Skeletal muscle tissue (tissue), 4 donors: ENCODE results near the gene DIS3L2. TPM values are rescaled to one million over a fixed set of nuclear protein-coding genes. Genes with fewer than 3 reads are reported as not detected.

Source experiments
- H3K27ac ChIP-seq: one replicate; pipeline ENCODE4 v1.7.0; 2013; ENCODE audit warnings: mild to moderate bottlenecking, low read depth, low read length, inconsistent platforms
- H3K27me3 ChIP-seq, 3 donors: one replicate each; pipeline ENCODE4 v1.7.0; 2013; ENCODE audit warnings: low read length in 3 of 3; ENCODE audit not compliant: control insufficient read depth in 3 of 3, insufficient read depth in 3 of 3
- H3K36me3 ChIP-seq, 3 donors: one replicate each; pipeline ENCODE4 v1.7.0; 2013; ENCODE audit warnings: low read length in 3 of 3; ENCODE audit not compliant: control insufficient read depth in 3 of 3, insufficient read depth in 3 of 3
- H3K4me1 ChIP-seq, 3 donors: one replicate each; pipeline ENCODE4 v1.7.0; 2013; ENCODE audit warnings: low read length in 3 of 3, mild to moderate bottlenecking in 3 of 3; ENCODE audit not compliant: control insufficient read depth in 3 of 3, insufficient read depth in 3 of 3
- H3K4me3 ChIP-seq, 3 donors: one replicate each; pipeline ENCODE4 v1.7.0; 2013; ENCODE audit warnings: low read length in 3 of 3
- H3K9ac ChIP-seq, 3 donors: one replicate each; pipeline ENCODE4 v1.7.0; 2013; ENCODE audit warnings: low read length in 3 of 3, mild to moderate bottlenecking in 3 of 3, moderate library complexity in 2 of 3, low read depth in 1 of 3
- H3K9me3 ChIP-seq, 3 donors: one replicate each; pipeline ENCODE4 v1.7.0; 2013; ENCODE audit warnings: low read length in 3 of 3; ENCODE audit not compliant: control insufficient read depth in 3 of 3
- total RNA-seq: library from RNA; depleted of rRNA; stranded (reverse); fragments of >200 nt; gene quantifications from one replicate; pipeline ENCODE4 v1.2.3, GENCODE V29; 2014
- donor health status: Osteomylitis.

DIS3L2 gene
- total RNA-seq, 1 donor from 2014 or later, result 24.0 TPM

- H3K4me3 ChIP-seq, result no peak overlapping the region
- peaks cover 0 to 8% (median 3%) of the 10 kb centered on the region in 3 donors for H3K4me1 ChIP-seq
- H3K27me3 ChIP-seq, result no peaks in the 10 kb centered on the region
- no peak overlapping the region for H3K9ac ChIP-seq
- peaks cover 10 to 11% (median 11%) of the 10 kb centered on the region in 3 donors for H3K36me3 ChIP-seq
- no peaks in the 10 kb centered on the region for H3K9me3 ChIP-seq
- no peak overlapping the region for H3K27ac ChIP-seq
Observed at GRCh38 chr2:232237464-232237863, 276.0 kb downstream of the DIS3L2 start.

- H3K27me3 ChIP-seq, result no peaks in the 10 kb centered on the region
Observed at GRCh38 chr2:232238108-232238507, 276.6 kb downstream of the DIS3L2 start.

GRCh38 chr2:232238596-232238995 is 277.1 kb downstream of the DIS3L2 start:
- H3K9me3 ChIP-seq, result no peaks in the 10 kb centered on the region
- no peak overlapping the region for H3K4me3 ChIP-seq
- H3K36me3 ChIP-seq, result peaks cover 10 to 11% (median 11%) of the 10 kb centered on the region in 3 donors

More at GRCh38 chr2:232238108-232238507, 276.6 kb downstream of the DIS3L2 start:
- Histone ChIP-seq H3K36me3 (peaks cover 10 to 11% (median 11%) of the 10 kb centered on the region in 3 donors), H3K4me3 (no peak overlapping the region), H3K9me3 (no peaks in the 10 kb centered on the region), H3K27ac (no peak overlapping the region), H3K9ac (no peak overlapping the region), H3K4me1 (peaks cover 0 to 8% (median 3%) of the 10 kb centered on the region in 3 donors)

GRCh38 chr2:232239951-232240681 is 278.6 kb downstream of the DIS3L2 start:
- no peak overlapping the region for H3K9ac ChIP-seq
- peaks cover 0 to 8% (median 3%) of the 10 kb centered on the region in 3 donors for H3K4me1 ChIP-seq

More at GRCh38 chr2:232238596-232238995, 277.1 kb downstream of the DIS3L2 start:
- Histone ChIP-seq H3K27me3 (no peaks in the 10 kb centered on the region), H3K4me1 (peaks cover 0 to 8% (median 3%) of the 10 kb centered on the region in 3 donors), H3K27ac (no peak overlapping the region), H3K9ac (no peak overlapping the region)

DNA sequence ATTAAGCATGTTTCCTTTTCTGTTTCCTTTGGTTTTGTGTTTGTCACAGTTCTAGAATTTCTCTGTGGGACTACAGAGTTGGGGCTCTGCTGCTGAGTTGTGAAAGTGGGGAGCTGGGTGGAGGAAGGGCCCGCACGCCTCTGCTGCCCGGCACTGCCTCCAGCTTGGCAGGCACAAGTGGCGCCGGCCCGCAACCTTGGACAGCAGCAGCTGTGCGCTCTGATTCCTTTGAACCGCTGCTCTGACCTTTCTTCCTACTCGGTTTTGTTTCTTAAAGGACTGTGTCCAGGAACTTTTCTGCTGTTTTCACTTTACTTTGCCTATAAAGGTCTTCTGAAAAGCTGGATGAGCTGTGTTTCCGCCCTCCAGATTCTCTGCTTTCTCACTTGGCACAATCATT is 279.4 kb downstream of the DIS3L2 start:
- H3K9me3 ChIP-seq, result no peaks in the 10 kb centered on the region
- no peaks in the 10 kb centered on the region for H3K27me3 ChIP-seq
- no peak overlapping the region for H3K27ac ChIP-seq
- H3K9ac ChIP-seq, result no peak overlapping the region
- H3K4me3 ChIP-seq, result no peak overlapping the region
- H3K4me1 ChIP-seq, result peaks cover 0 to 5% (median 1%) of the 10 kb centered on the region in 3 donors
- H3K36me3 ChIP-seq, result peaks cover 11 to 14% (median 11%) of the 10 kb centered on the region in 3 donors

More at GRCh38 chr2:232239951-232240681, 278.6 kb downstream of the DIS3L2 start:
- H3K9me3 ChIP-seq, result no peaks in the 10 kb centered on the region
- no peak overlapping the region for H3K4me3 ChIP-seq
- no peaks in the 10 kb centered on the region for H3K27me3 ChIP-seq
- no peak overlapping the region for H3K27ac ChIP-seq
- peaks cover 11 to 13% (median 11%) of the 10 kb centered on the region in 3 donors for H3K36me3 ChIP-seq

GRCh38 chr2:232242316-232242715 is 280.8 kb downstream of the DIS3L2 start:
- Histone ChIP-seq H3K27me3 (no peaks in the 10 kb centered on the region), H3K9me3 (no peaks in the 10 kb centered on the region), H3K9ac (no peak overlapping the region), H3K36me3 (peaks cover 11 to 14% (median 13%) of the 10 kb centered on the region in 3 donors), H3K4me3 (no peak overlapping the region), H3K27ac (no peak overlapping the region), H3K4me1 (no peaks in the 10 kb centered on the region)

DNA sequence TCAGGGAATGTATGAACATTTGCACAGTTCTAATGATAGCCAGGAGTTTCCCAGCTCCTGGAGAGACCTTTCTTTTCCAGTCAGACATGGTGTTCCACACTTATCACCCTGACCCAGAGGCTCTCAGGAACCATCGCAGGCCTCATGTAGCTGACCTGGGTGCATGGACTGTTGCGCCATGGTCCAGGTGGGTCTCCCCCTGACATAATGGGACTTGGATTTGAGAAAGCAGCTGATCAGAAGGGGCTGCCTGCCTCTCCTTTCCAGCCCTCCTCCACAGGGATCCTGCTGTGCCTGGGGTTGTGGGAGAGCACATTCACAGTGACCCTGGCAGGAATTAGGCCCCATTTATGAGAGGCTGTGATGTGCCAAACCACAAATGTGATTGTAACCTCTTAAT is 283.6 kb downstream of the DIS3L2 start:
- Histone ChIP-seq H3K36me3 (peaks cover 10 to 12% (median 12%) of the 10 kb centered on the region in 3 donors), H3K4me3 (no peak overlapping the region), H3K4me1 (no peaks in the 10 kb centered on the region), H3K27me3 (no peaks in the 10 kb centered on the region), H3K9me3 (no peaks in the 10 kb centered on the region), H3K9ac (no peak overlapping the region), H3K27ac (no peak overlapping the region)

DNA sequence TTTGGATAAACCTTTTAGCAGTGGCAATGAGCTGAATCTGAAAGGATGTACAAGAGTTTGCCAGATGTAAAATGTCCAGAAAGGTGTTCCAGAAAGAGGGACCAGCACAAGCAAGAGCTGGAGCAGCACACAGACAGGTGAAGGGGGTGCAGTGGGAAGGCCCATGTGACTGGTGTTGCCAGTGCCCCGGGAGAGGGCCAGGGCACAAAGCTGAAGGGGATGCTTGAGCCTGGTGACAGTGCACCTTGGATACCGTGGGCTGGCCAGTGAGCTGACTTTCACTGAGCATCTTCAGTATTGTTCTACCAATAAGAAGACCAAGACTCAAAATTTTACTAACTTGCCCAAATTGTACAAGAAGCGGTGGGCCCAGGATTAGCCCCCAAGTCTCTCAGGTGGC is 284.7 kb downstream of the DIS3L2 start:
- H3K36me3 ChIP-seq, result peaks cover 8 to 12% (median 8%) of the 10 kb centered on the region in 3 donors
- no peak overlapping the region for H3K9ac ChIP-seq
- H3K4me3 ChIP-seq, result no peak overlapping the region

GRCh38 chr2:232249096-232249495 is 287.6 kb downstream of the DIS3L2 start:
- Histone ChIP-seq H3K27ac (no peak overlapping the region), H3K27me3 (no peaks in the 10 kb centered on the region), H3K4me3 (no peak overlapping the region), H3K9ac (no peak overlapping the region), H3K9me3 (no peaks in the 10 kb centered on the region), H3K4me1 (no peaks in the 10 kb centered on the region), H3K36me3 (peaks cover 8 to 12% (median 11%) of the 10 kb centered on the region in 3 donors)

More for the DNA sequence above, 284.7 kb downstream of the DIS3L2 start:
- Histone ChIP-seq H3K4me1 (no peaks in the 10 kb centered on the region), H3K9me3 (no peaks in the 10 kb centered on the region), H3K27me3 (no peaks in the 10 kb centered on the region), H3K27ac (no peak overlapping the region)
